D721Med (cell line): ENCODE data around the gene COL25A1.

Experiments used
- DNase-seq: peaks from one replicate; pipeline ENCODE4 v3.0.0; 2011; ENCODE audit warnings: low spot score; ENCODE audit not compliant: insufficient read length
- FAIRE-seq: peaks from 2 replicates; lab custom pipeline; 2011; peaks lifted over from hg19 to GRCh38; lab: Jason Lieb, UNC
- CTCF ChIP-seq: IDR thresholded peaks from 2 replicates; pipeline ENCODE4 v1.5.1; 2012; ENCODE audit warnings: mild to moderate bottlenecking, control low read depth; ENCODE audit not compliant: insufficient read depth; ENCODE audit errors: missing control alignments

Gene COL25A1

GRCh38 chr4:109091727-109092409 is 210.6 kb downstream of the COL25A1 start:
- no peak for DNase-seq
- no peak for FAIRE-seq
- TF ChIP-seq CTCF, result no peak

GRCh38 chr4:109083911-109084310 is 218.5 kb downstream of the COL25A1 start:
- FAIRE-seq (no peak), DNase-seq (no peak)
- TF ChIP-seq CTCF, result no peak

GRCh38 chr4:109079731-109080130 is 222.7 kb downstream of the COL25A1 start:
- no peak for FAIRE-seq
- no peak for DNase-seq
- no peak for TF ChIP-seq CTCF

- DNase-seq (no peak), FAIRE-seq (no peak)
- no peak for TF ChIP-seq CTCF
These were observed 223.3 kb downstream of the COL25A1 start for GRCh38 chr4:109079201-109079600.

- no peak for DNase-seq
- no peak for TF ChIP-seq CTCF
- no peak for FAIRE-seq
These were observed 223.7 kb downstream of the COL25A1 start for GRCh38 chr4:109078724-109079123.

- DNase-seq (no peak), FAIRE-seq (no peak)
These were observed 225.0 kb downstream of the COL25A1 start for GRCh38 chr4:109077505-109077904.

More at GRCh38 chr4:109077505-109077904, 225.0 kb downstream of the COL25A1 start:
- no peak for TF ChIP-seq CTCF
